ENCODE measurements around the gene C21orf91. TPM values are rescaled to one million over a fixed set of nuclear protein-coding genes. Genes with fewer than 3 reads are reported as not detected.

C21orf91 gene
- 61.9 and 67.9 TPM in 2 replicates for total RNA-seq

- intact Hi-C loops (cut with micrococcal nuclease): no loop called here
These were observed at the start of gene C21orf91 for GRCh38 chr21:17819114-17819876. TSS of gene C21orf91 (minus strand) at chr21:17819356. CDS start at chr21:17818318, 1,038 bp downstream.

DNA sequence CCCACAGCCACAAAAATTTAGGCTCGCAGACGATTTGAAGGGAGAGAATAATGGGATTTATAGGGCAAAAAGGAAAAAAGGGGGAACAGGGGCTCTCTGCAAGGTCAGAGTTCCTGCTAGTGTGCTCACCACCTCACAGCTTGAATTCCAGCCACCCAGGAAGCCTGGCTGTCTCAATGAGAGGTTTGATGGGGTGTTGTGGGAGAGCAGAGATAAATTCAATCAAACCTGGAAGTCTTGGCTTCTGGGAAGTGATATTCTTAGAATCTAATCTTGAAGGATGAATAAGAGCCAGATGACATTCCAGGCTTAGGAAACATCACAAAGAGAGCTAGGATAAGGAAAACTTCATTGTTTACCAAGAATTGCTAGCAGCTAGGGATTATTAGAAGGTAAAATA, 47.4 kb upstream of the C21orf91 start:
- intact Hi-C loops (cut with micrococcal nuclease): no loop called here

- intact Hi-C loops (cut with micrococcal nuclease): no loop called here
These were observed 40.5 kb upstream of the C21orf91 start for GRCh38 chr21:17859661-17860060.

GRCh38 chr21:17858747-17859146, 39.6 kb upstream of the C21orf91 start:
- intact Hi-C loops (cut with micrococcal nuclease): no loop called here

- intact Hi-C loops (cut with micrococcal nuclease): no loop called here
These were observed 35.6 kb upstream of the C21orf91 start for GRCh38 chr21:17854745-17855144.

DNA sequence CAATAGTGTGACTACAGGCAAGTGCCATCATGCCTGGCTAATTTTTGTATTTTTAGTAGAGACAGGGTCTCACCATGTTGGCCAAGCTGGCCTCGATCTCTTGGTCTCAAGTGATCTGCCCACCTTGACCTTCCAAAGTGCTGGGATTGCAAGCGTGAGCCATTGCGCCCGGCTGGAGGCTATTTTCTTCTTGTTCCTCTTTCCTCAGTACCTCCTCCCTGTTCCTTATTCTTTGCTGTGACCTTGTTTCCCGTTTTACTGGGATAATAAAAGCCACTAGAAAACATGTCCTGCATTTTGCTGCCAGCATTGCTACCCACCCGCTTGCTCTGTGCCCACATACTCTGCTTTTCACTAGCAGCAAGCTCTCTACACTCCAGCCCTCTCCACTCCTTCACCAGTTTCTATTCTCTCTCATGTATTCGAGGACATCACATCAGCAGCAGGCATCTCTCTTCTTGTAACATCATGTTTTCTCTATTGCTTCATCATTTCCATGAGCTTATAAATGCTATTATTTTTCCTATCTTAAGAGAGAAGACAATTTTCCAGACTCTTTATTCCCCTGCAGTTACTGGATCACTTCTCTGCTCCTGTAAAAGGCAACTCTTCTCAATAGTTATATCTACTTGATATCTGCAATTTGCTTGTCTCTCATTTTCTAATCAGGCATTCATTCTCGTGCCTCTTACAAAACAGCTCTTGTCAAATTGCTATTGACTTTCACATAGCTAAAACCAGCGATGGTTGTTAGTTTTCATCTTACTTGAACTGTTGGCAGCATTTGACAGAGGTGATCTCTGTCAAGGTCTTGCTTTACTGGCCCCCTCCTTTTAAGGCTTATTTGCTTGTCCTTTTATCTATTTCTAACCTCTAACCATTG, 34.5 kb upstream of the C21orf91 start:
- intact Hi-C loops (cut with micrococcal nuclease): no loop called here

DNA sequence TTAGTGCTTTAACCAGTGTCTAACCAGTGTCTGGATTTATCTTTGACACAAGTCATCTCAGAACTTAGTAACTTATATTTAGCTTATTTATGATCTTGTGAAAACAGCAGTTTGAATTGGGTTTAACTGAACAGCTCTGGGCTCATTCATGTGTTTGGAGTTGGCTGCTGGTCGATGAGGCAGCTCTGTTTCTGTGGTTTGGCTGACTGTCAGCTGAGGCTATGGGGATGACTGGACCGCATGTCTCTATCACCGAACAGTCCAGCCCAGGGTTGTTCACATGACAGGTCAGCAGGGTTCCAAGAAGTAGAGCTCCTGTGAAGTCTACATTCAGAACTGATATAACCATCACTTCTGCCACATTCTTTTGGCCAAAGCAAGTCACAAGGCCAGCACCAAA, 29.1 kb upstream of the C21orf91 start:
- intact Hi-C loops (cut with micrococcal nuclease): no loop called here

- intact Hi-C loops (cut with micrococcal nuclease): no loop called here
These were observed 21.9 kb upstream of the C21orf91 start for GRCh38 chr21:17841103-17841502.

DNA sequence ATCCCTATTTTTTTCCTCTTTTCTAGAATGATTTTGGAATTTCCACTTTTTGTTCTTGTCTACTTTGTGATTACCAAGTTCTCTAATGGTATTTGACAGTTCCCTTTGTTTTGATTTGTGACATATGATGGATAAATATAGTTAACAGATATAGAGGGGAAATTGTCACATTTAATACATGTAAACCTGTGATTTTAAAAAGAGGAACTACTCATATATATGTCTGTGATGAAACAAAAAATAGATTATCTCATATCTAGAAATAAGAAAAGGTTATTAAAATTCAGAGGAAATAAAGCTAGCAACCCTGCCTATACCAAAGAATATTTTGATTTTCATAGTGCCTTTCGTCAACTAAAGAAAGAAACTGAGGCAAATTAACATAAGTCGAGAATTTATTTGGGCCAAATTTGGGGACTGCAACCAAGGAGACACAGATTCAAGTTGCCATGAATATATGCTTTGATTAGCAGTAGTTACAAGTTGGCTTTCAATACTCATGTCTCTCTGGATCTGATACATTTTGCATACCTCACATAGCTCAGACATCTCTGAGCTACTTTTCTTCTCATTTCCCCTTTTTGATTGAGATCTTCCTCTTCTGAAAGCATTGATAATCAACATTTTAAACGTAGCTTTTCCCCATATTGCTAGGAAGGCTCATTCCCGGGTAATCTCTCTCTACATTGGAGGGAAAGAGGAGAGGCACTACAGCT, 15.6 kb upstream of the C21orf91 start:
- intact Hi-C loops (cut with micrococcal nuclease): no loop called here

GRCh38 chr21:17829472-17829871, 10.3 kb upstream of the C21orf91 start:
- intact Hi-C loops (cut with micrococcal nuclease): no loop called here

- intact Hi-C loops (cut with micrococcal nuclease): no loop called here
These were observed 9.1 kb upstream of the C21orf91 start for GRCh38 chr21:17828223-17828622.

- intact Hi-C loops (cut with micrococcal nuclease): no loop called here
These were observed 4.7 kb upstream of the C21orf91 start for GRCh38 chr21:17823846-17824245.

DNA sequence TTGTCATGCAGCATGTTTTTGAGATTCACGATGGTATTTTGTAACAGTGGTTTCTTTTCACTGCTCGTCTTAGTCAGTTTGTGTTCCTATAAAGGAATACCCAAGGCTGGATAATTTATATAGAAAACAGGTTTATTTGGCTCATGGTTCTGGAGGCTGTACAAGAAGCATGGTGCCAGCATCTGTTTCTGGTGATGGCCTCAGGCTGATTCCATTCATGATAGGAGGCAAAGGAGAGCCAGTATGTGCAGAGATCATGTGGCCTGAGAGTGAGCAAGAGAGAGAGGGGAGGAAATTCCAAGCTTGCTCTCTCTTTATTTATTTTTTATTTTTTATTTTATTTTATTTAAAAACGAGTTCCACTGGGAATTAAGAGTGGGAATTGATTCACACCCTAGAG, 2.0 kb upstream of the C21orf91 start:
- intact Hi-C loops (cut with micrococcal nuclease): no loop called here

- intact Hi-C loops (cut with micrococcal nuclease): loop anchor here (1.0 kb wide), 7 partner anchors 31 to 209 kb away; no protein-coding TSS in a partner anchor
These were observed 697 bp upstream of the C21orf91 start for GRCh38 chr21:17819877-17820229.

DNA sequence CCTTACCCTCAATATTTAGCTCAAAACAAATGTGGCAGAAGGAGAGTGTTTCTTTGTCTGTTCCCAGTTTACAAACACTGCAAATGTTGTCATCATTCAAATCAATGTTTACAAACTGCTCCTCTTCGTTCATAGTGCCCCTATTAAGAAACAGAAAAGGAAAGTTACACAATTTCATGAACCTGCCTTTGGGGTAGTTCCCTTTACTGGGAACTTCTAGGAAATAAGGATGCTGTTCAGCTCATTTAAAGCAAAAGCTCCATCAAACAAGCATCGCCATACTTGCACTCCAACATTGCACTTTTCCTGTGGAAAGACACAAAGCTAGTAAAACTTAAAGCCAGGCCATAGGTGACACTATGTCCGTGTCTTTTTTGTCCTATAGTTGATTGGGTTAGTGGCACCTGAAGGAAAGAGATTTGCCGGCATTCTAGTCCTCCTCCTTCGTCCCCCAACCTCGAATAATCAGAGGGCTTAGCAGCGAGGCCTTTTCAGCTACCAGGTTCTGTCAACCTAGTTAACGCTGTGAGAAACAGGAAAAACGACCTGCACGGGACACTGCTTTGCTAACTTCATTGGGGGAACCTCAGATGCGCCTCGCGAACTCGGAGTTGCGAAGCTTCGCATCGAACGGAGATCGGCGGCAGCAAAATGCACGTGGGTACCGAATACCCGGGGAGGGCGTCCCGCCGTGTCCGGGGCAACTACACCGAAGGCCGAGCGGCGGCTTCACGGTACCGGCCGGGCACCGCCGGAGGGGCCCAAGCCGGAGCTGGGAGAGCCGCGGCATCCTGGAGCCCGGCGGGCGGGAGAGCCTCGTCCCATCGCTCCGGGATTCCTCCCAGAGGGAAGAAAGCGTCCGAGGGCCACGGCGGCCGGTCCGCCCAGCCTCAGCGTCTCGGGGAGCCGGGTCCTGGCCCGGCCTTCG, 706 bp downstream of the C21orf91 start:
- intact Hi-C loops (cut with micrococcal nuclease): loop anchor here (1.0 kb wide), 3 partner anchors 8 to 139 kb away; no protein-coding TSS in a partner anchor

DNA sequence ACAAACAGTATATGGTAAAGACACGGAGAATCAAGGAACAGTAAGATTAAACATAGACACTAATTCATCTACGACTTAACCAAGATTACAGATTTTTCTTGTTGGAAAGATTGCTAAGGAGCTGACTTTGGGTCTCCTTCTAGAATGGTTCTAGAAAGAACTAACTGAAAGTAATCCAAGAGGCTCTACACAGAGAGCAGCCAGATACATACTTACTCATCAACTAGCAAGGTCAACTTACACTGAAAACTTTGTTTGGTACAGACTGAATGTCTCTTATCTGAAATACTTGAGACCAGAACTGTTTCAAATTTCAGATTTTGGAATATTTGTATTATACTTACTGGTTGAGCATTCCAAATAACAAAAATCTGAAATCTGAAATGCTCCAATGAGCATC, 5.8 kb downstream of the C21orf91 start:
- intact Hi-C loops (cut with micrococcal nuclease): no loop called here

GRCh38 chr21:17805966-17806365, 13.2 kb downstream of the C21orf91 start:
- intact Hi-C loops (cut with micrococcal nuclease): loop anchor here (5.0 kb wide), 1 partner anchor 34 kb away; no protein-coding TSS in a partner anchor

- intact Hi-C loops (cut with micrococcal nuclease): no loop called here
These were observed 15.6 kb downstream of the C21orf91 start for GRCh38 chr21:17803536-17803935.

DNA sequence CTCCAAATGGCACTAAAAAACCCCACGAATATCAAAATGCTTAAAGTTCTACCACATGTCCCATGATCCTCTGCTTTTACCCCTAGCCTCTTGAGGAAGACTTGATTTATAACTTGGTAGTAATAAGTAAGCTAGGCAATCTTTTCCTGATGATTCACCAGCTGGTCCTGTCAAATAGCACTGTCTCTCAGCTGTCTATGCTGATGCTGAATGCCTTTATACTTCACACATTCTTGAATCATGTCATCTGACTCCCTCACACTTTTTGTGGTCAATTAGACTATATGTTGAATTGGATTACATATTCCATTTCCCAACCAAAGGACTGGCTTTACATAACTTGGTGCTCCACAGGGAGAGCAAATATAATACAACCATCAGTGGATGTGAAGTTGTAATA, 16.6 kb downstream of the C21orf91 start:
- intact Hi-C loops (cut with micrococcal nuclease): no loop called here

DNA sequence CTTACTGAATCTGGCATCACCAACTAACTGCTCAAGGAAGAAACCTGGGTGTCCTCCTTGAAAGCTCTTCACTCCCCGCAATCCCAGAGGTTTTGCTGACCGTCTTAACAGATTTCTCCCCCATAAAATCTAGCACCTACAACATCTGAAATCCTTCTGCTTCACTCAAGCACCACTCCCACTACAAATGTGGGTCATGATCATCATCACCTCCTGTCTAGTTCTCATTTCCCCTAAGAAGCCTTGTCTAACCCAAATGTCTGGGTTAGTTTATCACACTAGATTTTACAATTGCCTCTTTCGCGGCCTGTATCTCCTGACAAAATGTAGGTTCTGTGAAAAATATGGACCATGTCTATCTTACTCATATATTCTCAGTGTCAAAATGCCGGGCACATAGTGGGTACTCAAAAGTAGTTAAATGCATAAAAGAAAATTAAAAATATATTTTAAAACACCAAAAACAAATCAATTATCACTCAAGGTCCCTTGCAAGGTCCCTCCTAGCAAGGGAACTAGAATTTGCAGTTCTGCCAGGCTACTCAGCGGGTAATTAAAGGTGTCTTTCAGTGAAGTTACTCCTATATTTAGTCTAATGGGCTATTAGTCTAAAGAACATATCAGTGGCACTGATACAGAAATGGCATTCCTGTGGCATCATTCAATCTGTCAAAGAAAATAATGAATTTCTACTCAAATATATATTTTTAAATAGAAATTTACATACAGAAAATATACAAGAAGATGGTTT, 19.6 kb downstream of the C21orf91 start:
- intact Hi-C loops (cut with micrococcal nuclease): no loop called here
